NCI-H2081 (cell line): ENCODE data around the gene ACOD1.
A peak's percentile ranks its signal among the peaks of the same experiment; 100 is the strongest.

Experiments
- DNase-seq, 2 experiments: peaks; one replicate each; lab custom pipeline; 2025; lab: John Stamatoyannopoulos, UW

The ACOD1 gene

GRCh38 chr13:76954538-76954937 lies 6.2 kb downstream of the ACOD1 start:
- DNase-seq: no peak

GRCh38 chr13:76955193-76955592 lies 6.9 kb downstream of the ACOD1 start:
- DNase-seq: no peak

- DNase-seq: no peak
These were observed 7.3 kb downstream of the ACOD1 start for GRCh38 chr13:76955661-76956060.

GRCh38 chr13:76958841-76959432 lies 10.6 kb downstream of the ACOD1 start:
- DNase-seq: no peak

GRCh38 chr13:76959734-76960133 lies 11.4 kb downstream of the ACOD1 start:
- DNase-seq: peak in 1 of 2 experiments; percentile 1

- no peak for DNase-seq
These were observed 17.6 kb downstream of the ACOD1 start for GRCh38 chr13:76965759-76966421.

GRCh38 chr13:76967031-76967430 lies 18.7 kb downstream of the ACOD1 start:
- DNase-seq: no peak

GRCh38 chr13:76968041-76968440 lies 19.7 kb downstream of the ACOD1 start:
- no peak for DNase-seq

- no peak for DNase-seq
These were observed 21.4 kb downstream of the ACOD1 start for GRCh38 chr13:76969488-76970365.

- no peak for DNase-seq
These were observed 22.9 kb downstream of the ACOD1 start for GRCh38 chr13:76971215-76971614.

GRCh38 chr13:76971851-76972829 lies 23.8 kb downstream of the ACOD1 start:
- no peak for DNase-seq

- DNase-seq: no peak
These were observed 25.8 kb downstream of the ACOD1 start for GRCh38 chr13:76973920-76974617.

GRCh38 chr13:76974618-76974975 lies 26.3 kb downstream of the ACOD1 start:
- DNase-seq: no peak

- no peak for DNase-seq
These were observed 27.6 kb downstream of the ACOD1 start for GRCh38 chr13:76975863-76976262.

- no peak for DNase-seq
These were observed 28.2 kb downstream of the ACOD1 start for GRCh38 chr13:76976490-76976889.

GRCh38 chr13:76976929-76977328 lies 28.6 kb downstream of the ACOD1 start:
- DNase-seq: no peak

GRCh38 chr13:76980075-76980718 lies 31.9 kb downstream of the ACOD1 start:
- DNase-seq: peak; percentile 66 to 74

- DNase-seq: no peak
These were observed 33.8 kb downstream of the ACOD1 start for GRCh38 chr13:76982061-76982460.

- no peak for DNase-seq
These were observed 35.4 kb downstream of the ACOD1 start for GRCh38 chr13:76983676-76984075.

- DNase-seq: no peak
These were observed 43.1 kb downstream of the ACOD1 start for GRCh38 chr13:76991432-76991795.
